Measurements from ENCODE around the gene TEX10. TPM values are rescaled to one million over a fixed set of nuclear protein-coding genes. Genes with fewer than 3 reads are reported as not detected.
A peak's percentile ranks its signal among the peaks of the same experiment; 100 is the strongest.

TEX10 gene
- total RNA-seq, 1 donor from 2014 or later, result 43.5 TPM

DNA sequence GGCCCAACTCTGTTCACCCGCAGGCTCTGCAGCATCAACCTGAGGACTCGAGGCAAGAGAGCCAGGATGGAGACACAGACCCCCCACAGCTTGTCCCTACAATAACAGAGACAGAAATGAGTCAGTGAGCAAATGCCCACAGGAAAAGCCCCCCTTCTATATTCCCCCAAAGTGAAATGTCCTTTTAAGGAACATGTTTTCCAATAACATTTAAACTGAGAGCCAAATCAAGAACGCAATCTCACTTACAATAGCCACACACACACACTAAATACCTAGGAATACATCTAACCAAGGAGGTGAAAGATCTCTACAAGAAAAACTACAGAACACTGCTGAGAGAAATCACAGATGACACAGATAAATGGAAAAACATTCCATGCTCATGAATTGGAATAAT lies 49.0 kb downstream of the TEX10 start:
- peak overlapping the region; percentile 6 for H3K27ac Mint-ChIP-seq (ENCODE audit: unreplicated experiment)
- no peak overlapping the region for H3K4me3 Mint-ChIP-seq (ENCODE audit: unreplicated experiment)
- H3K36me3 Mint-ChIP-seq (ENCODE audit: low read depth, unreplicated experiment), result peaks cover 33% of the 10 kb centered on the region
- H3K4me1 Mint-ChIP-seq (ENCODE audit: unreplicated experiment), result peaks cover 15% of the 10 kb centered on the region
- H3K9me3 Mint-ChIP-seq (ENCODE audit: unreplicated experiment), result no peaks in the 10 kb centered on the region
- no peak for DNase-seq (ENCODE audit: low spot score)
- H3K27me3 Mint-ChIP-seq (ENCODE audit: unreplicated experiment), result no peaks in the 10 kb centered on the region
- TF ChIP-seq, protein P1, sequence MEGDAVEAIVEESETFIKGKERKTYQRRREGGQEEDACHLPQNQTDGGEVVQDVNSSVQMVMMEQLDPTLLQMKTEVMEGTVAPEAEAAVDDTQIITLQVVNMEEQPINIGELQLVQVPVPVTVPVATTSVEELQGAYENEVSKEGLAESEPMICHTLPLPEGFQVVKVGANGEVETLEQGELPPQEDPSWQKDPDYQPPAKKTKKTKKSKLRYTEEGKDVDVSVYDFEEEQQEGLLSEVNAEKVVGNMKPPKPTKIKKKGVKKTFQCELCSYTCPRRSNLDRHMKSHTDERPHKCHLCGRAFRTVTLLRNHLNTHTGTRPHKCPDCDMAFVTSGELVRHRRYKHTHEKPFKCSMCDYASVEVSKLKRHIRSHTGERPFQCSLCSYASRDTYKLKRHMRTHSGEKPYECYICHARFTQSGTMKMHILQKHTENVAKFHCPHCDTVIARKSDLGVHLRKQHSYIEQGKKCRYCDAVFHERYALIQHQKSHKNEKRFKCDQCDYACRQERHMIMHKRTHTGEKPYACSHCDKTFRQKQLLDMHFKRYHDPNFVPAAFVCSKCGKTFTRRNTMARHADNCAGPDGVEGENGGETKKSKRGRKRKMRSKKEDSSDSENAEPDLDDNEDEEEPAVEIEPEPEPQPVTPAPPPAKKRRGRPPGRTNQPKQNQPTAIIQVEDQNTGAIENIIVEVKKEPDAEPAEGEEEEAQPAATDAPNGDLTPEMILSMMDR (IDR thresholded peaks at IDR 0.05; ENCODE audit: unreplicated experiment), result no peak

- Mint-ChIP-seq H3K36me3 (ENCODE audit: low read depth, unreplicated experiment) (peaks cover 55% of the 10 kb centered on the region), H3K27ac (ENCODE audit: unreplicated experiment) (no peak overlapping the region), H3K4me3 (ENCODE audit: unreplicated experiment) (no peak overlapping the region), H3K9me3 (ENCODE audit: unreplicated experiment) (no peaks in the 10 kb centered on the region), H3K27me3 (ENCODE audit: unreplicated experiment) (peaks cover 8% of the 10 kb centered on the region), H3K4me1 (ENCODE audit: unreplicated experiment) (peaks cover 9% of the 10 kb centered on the region)
- TF ChIP-seq, protein P1 (IDR thresholded peaks at IDR 0.05; ENCODE audit: unreplicated experiment), result no peak
- no peak for DNase-seq (ENCODE audit: low spot score)
Observed at GRCh38 chr9:100298378-100298777, 54.4 kb downstream of the TEX10 start.

DNA sequence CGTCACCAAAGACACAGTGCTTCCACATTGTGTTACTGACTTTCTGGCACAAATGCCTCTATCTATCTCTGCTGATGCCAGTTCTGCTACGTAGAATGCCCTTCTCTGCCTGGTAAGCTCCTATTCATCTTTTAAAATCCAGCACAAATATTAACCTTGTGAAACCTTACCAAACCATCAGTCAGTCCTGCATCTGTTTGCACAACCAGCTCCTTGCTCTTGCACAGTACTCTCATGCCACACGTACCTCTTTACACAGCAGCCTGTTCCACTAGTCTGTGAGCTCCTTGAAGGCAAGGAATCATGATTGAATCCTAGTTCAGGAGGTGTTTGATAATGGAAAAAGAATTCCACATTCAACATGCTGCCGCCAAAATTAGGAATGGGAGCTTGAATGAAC lies 56.3 kb downstream of the TEX10 start:
- Mint-ChIP-seq H3K4me1 (ENCODE audit: unreplicated experiment) (peaks cover 2% of the 10 kb centered on the region), H3K9me3 (ENCODE audit: unreplicated experiment) (no peaks in the 10 kb centered on the region), H3K27me3 (ENCODE audit: unreplicated experiment) (peaks cover 8% of the 10 kb centered on the region), H3K4me3 (ENCODE audit: unreplicated experiment) (no peak overlapping the region), H3K36me3 (ENCODE audit: low read depth, unreplicated experiment) (peaks cover 67% of the 10 kb centered on the region), H3K27ac (ENCODE audit: unreplicated experiment) (no peak overlapping the region)
- TF ChIP-seq, protein P1 (IDR thresholded peaks at IDR 0.05; ENCODE audit: unreplicated experiment), result no peak
- no peak for DNase-seq (ENCODE audit: low spot score)

- Mint-ChIP-seq H3K27me3 (ENCODE audit: unreplicated experiment) (peaks cover 8% of the 10 kb centered on the region), H3K9me3 (ENCODE audit: unreplicated experiment) (no peaks in the 10 kb centered on the region), H3K27ac (ENCODE audit: unreplicated experiment) (no peak overlapping the region), H3K36me3 (ENCODE audit: low read depth, unreplicated experiment) (peaks cover 66% of the 10 kb centered on the region), H3K4me1 (ENCODE audit: unreplicated experiment) (peaks cover 2% of the 10 kb centered on the region), H3K4me3 (ENCODE audit: unreplicated experiment) (no peak overlapping the region)
- TF ChIP-seq, protein P1 (IDR thresholded peaks at IDR 0.05; ENCODE audit: unreplicated experiment), result no peak
- no peak for DNase-seq (ENCODE audit: low spot score)
Observed at GRCh38 chr9:100295240-100295639, 57.5 kb downstream of the TEX10 start.

GRCh38 chr9:100294806-100295205 lies 57.9 kb downstream of the TEX10 start:
- Mint-ChIP-seq H3K4me3 (ENCODE audit: unreplicated experiment) (no peak overlapping the region), H3K27me3 (ENCODE audit: unreplicated experiment) (peaks cover 8% of the 10 kb centered on the region), H3K4me1 (ENCODE audit: unreplicated experiment) (peaks cover 2% of the 10 kb centered on the region), H3K27ac (ENCODE audit: unreplicated experiment) (no peak overlapping the region), H3K36me3 (ENCODE audit: low read depth, unreplicated experiment) (peaks cover 70% of the 10 kb centered on the region), H3K9me3 (ENCODE audit: unreplicated experiment) (no peaks in the 10 kb centered on the region)
- no peak for DNase-seq (ENCODE audit: low spot score)
- TF ChIP-seq, protein P1 (IDR thresholded peaks at IDR 0.05; ENCODE audit: unreplicated experiment), result no peak

Data from endothelial cell (in vitro differentiated cells).